Ishikawa (cell line): ENCODE data around the gene MUC4.

Experiments
- CEBPB ChIP-seq: IDR thresholded peaks from 2 replicates; pipeline ENCODE4 v1.6.1; 2012
- CREB1 ChIP-seq: IDR thresholded peaks from 2 replicates; pipeline ENCODE4 v1.6.1; 2012; ENCODE audit warnings: low read depth
- EGR1 ChIP-seq: IDR thresholded peaks from 2 replicates; pipeline ENCODE4 v1.6.1; 2012
- EP300 ChIP-seq: IDR thresholded peaks from 2 replicates; pipeline ENCODE4 v1.6.1; 2012; ENCODE audit warnings: borderline replicate concordance
- FOXM1 ChIP-seq: IDR thresholded peaks from 2 replicates; pipeline ENCODE4 v1.6.1; 2012; ENCODE audit warnings: low read depth, borderline replicate concordance
- NFIC ChIP-seq: IDR thresholded peaks from 2 replicates; pipeline ENCODE4 v1.6.1; 2012
- RAD21 ChIP-seq: IDR thresholded peaks from 2 replicates; pipeline ENCODE4 v1.6.1; 2012; ENCODE audit warnings: low read depth
- REST ChIP-seq: IDR thresholded peaks from 2 replicates; pipeline ENCODE4 v1.6.1; 2012; ENCODE audit warnings: low read depth, mild to moderate bottlenecking
- TAF1 ChIP-seq: IDR thresholded peaks from 2 replicates; pipeline ENCODE4 v1.6.1; 2012; ENCODE audit warnings: low read depth, mild to moderate bottlenecking
- TCF12 ChIP-seq: IDR thresholded peaks from 2 replicates; pipeline ENCODE4 v1.6.1; 2012; ENCODE audit warnings: low read depth
- TEAD4 ChIP-seq: IDR thresholded peaks from 2 replicates; pipeline ENCODE4 v1.6.1; 2012
- USF1 ChIP-seq: IDR thresholded peaks from 2 replicates; pipeline ENCODE4 v1.6.1; 2012
- YY1 ChIP-seq: IDR thresholded peaks from 2 replicates; pipeline ENCODE4 v1.6.1; 2012; ENCODE audit warnings: low read depth
- TF ChIP-seq, protein P1 (sequence below): IDR thresholded peaks from 2 replicates; pipeline ENCODE4 v1.6.1; 2012

DNA sequence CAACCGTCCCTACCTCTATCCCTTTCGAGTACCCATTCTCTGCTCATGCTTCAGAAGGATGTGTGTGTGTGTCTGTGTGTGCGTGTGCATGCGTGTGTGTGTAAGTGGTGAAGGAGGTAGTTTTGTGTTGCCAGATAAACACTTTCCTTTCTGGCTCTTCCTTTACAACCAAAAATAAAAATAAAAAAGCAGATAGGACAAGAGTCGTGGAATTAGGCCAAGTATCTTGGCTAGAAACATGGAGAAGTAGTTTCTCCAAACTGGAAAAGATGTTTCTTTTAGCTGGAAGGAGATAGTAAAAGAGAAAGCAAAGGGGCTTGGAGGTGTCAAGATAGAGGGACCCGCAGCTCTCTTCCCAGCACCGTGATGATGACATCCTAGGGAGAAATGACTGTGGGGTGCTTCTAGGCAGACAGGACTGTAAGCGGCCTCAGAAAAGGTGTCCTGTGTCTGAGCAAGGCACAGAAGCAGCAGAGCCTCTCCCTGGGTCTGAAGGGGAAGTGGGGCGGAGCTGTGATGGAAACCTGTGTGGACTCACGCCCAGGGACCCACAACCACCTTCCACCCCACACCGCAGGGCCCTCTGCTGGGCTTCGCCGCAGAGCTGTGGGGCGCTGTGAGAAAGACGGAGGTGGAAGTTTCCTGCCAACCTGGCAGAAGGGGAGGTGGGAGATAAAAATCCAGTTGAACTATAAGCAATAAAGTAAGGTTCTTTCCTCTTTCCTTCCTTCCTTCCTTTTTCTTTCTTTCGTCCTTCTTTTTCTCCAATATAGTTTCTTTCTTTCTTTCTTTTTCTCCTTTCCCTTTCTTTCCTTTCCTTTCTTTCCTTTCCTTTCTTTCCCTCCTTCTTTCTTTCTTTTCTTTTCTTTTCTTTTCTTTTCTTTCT, 55.7 kb downstream of the MUC4 start:
- no peak for TF ChIP-seq REST
- TF ChIP-seq, protein P1, sequence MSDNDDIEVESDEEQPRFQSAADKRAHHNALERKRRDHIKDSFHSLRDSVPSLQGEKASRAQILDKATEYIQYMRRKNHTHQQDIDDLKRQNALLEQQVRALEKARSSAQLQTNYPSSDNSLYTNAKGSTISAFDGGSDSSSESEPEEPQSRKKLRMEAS = no peak
- TF ChIP-seq EGR1 = no peak
- TF ChIP-seq CEBPB = no peak
- TF ChIP-seq RAD21 = no peak
- no peak for TF ChIP-seq TEAD4
- TF ChIP-seq TAF1 = no peak
- no peak for TF ChIP-seq FOXM1
- no peak for TF ChIP-seq CREB1
- TF ChIP-seq NFIC = no peak
- no peak for TF ChIP-seq EP300
- no peak for TF ChIP-seq USF1
- TF ChIP-seq YY1 = no peak
- no peak for TF ChIP-seq TCF12
